Endothelial cell of umbilical vein (primary cell): ENCODE results near the gene NRK. TPM values are rescaled to one million over a fixed set of nuclear protein-coding genes. Genes with fewer than 3 reads are reported as not detected.

ENCODE experiments used
- BruUV-seq: library from RNA; stranded (reverse); fragments of 400-500 nt; replicated peaks from 2 replicates; lab custom pipeline; 2021; lab: Mats Ljungman, UMichigan
- CTCF ChIA-PET: fragments of 300-600, 350-600 bp; sonication (Branson Sonifier 250); formaldehyde crosslinking; loops from one replicate; lab custom pipeline; 2021; ENCODE audit warnings: antibody characterized with exemption, inconsistent platforms; lab: Charles Lee
- POLR2A ChIA-PET: fragments of 300-600, 350-600 bp; sonication (Branson Sonifier 250); formaldehyde crosslinking; loops from one replicate; lab custom pipeline; 2021; ENCODE audit warnings: antibody characterized with exemption, inconsistent platforms; lab: Charles Lee
- DNase-seq: peaks from one replicate; pipeline ENCODE4 v3.0.0-alpha.2; 2011; ENCODE audit warnings: low read depth, low spot score
- FAIRE-seq: peaks from 2 replicates; lab custom pipeline; 2011; peaks lifted over from hg19 to GRCh38; lab: Jason Lieb, UNC
- H2AFZ ChIP-seq: 2 replicates; pipeline ENCODE4 v1.6.0; 2012; ENCODE audit warnings: low read depth, low read length, control low read depth, inconsistent platforms
- H3K27ac ChIP-seq: 2 replicates; pipeline ENCODE4 v1.5.1; 2011; ENCODE audit warnings: low read depth, mild to moderate bottlenecking, control low read depth, low read length, moderate library complexity; ENCODE audit not compliant: insufficient read depth
- H3K27me3 ChIP-seq, 2 experiments: 2 replicates each; pipeline versions ENCODE4 v1.6.0 to v1.6.1; 2011; ENCODE audit warnings: low read length in 2 of 2, mixed read lengths in 1 of 2; ENCODE audit not compliant: control insufficient read depth in 2 of 2, insufficient read depth in 2 of 2
- H3K36me3 ChIP-seq, 2 experiments: 2 replicates in 1 of 2; 3 replicates in 1 of 2; pipeline ENCODE4 v1.5.1; 2011; ENCODE audit warnings: low read length in 2 of 2, mild to moderate bottlenecking in 1 of 2, moderate library complexity in 1 of 2; ENCODE audit not compliant: control insufficient read depth in 2 of 2, insufficient read depth in 2 of 2; ENCODE audit errors: extremely low read depth in 1 of 2
- H3K4me1 ChIP-seq: 3 replicates; pipeline ENCODE4 v1.5.1; 2011; ENCODE audit warnings: mild to moderate bottlenecking, low read length; ENCODE audit not compliant: control insufficient read depth, insufficient read depth; ENCODE audit errors: extremely low read depth
- H3K4me2 ChIP-seq: 2 replicates; pipeline ENCODE4 v1.6.1; 2011; ENCODE audit warnings: low read length, control low read depth, mixed read lengths; ENCODE audit not compliant: insufficient read depth
- H3K4me3 ChIP-seq, 3 experiments: fragments of 200-600 bp in 1 of 3; sonication (generic), shearing (Covaris generic) in 1 of 3; replicated peaks in 1 of 3; 2 replicates each; pipeline ENCODE4 v1.5.1; 2011 to 2016; ENCODE audit warnings: control low read depth in 3 of 3, low read length in 3 of 3, mild to moderate bottlenecking in 2 of 3, inconsistent platforms in 1 of 3, low read depth in 1 of 3, moderate library complexity in 1 of 3; ENCODE audit not compliant: insufficient read depth in 1 of 3
- H3K79me2 ChIP-seq: 2 replicates; pipeline ENCODE4 v1.6.0; 2012; ENCODE audit warnings: low read length, inconsistent platforms; ENCODE audit not compliant: control insufficient read depth, insufficient read depth
- H3K9ac ChIP-seq: replicated peaks from 2 replicates; pipeline ENCODE3; 2011; ENCODE audit warnings: low read length, control low read depth; ENCODE audit not compliant: insufficient read depth; ENCODE audit errors: extremely low read depth
- H3K9me1 ChIP-seq: replicated peaks from 3 replicates; pipeline ENCODE4 v1.6.0; 2011; ENCODE audit warnings: mild to moderate bottlenecking, low read length; ENCODE audit not compliant: control insufficient read depth, insufficient read depth; ENCODE audit errors: extremely low read depth
- H3K9me3 ChIP-seq: replicated peaks from 2 replicates; pipeline ENCODE4 v1.5.1; 2012; ENCODE audit warnings: low read length, inconsistent platforms; ENCODE audit not compliant: control insufficient read depth, insufficient read depth
- H4K20me1 ChIP-seq: replicated peaks from 2 replicates; pipeline ENCODE3; 2011; ENCODE audit warnings: mild to moderate bottlenecking, low read length; ENCODE audit not compliant: control insufficient read depth, insufficient read depth; ENCODE audit errors: extremely low read depth
- EZH2 ChIP-seq: IDR thresholded peaks from 2 replicates; pipeline ENCODE4 v1.6.1; 2012; ENCODE audit warnings: borderline replicate concordance, low read depth, mild to moderate bottlenecking, moderate library complexity, low read length, inconsistent platforms; ENCODE audit not compliant: severe bottlenecking
- GATA2 ChIP-seq: IDR thresholded peaks from 2 replicates; pipeline ENCODE4 v1.7.0; 2011; ENCODE audit warnings: low read depth, mild to moderate bottlenecking, moderate library complexity, mixed read lengths, low read length; ENCODE audit not compliant: insufficient read length, insufficient read depth
- JUN ChIP-seq: IDR thresholded peaks from 2 replicates; pipeline ENCODE4 v1.6.1; 2011; ENCODE audit warnings: borderline replicate concordance, low read depth; ENCODE audit not compliant: insufficient read length, insufficient read depth
- MYC ChIP-seq: IDR thresholded peaks from one replicate; pipeline ENCODE4 v1.6.1; 2011; ENCODE audit warnings: mild to moderate bottlenecking, low read depth, low read length
- POLR2A ChIP-seq: IDR thresholded peaks from 2 replicates; pipeline ENCODE4 v1.6.1; 2012; ENCODE audit warnings: low read depth, mild to moderate bottlenecking, control low read depth, low read length
- POLR2AphosphoS5 ChIP-seq: IDR thresholded peaks from 2 replicates; pipeline ENCODE4 v1.6.1; 2012; ENCODE audit warnings: low read depth, mild to moderate bottlenecking, control low read depth, low read length, moderate library complexity; ENCODE audit not compliant: insufficient read depth
- dilution Hi-C: fragments of 300-500 bp; cut with MboI; formaldehyde crosslinking; loops from one replicate; pipeline ENCODE4 v1.15.0; 2019; ENCODE audit warnings: low sequenced_read_pairs; ENCODE audit not compliant: extremely low pct_ligation_motif_present
- intact Hi-C: fragments of 100-400 bp; cut with micrococcal nuclease; formaldehyde crosslinking; loops from one replicate; pipeline ENCODE4 v1.10.0; 2022
- polyA plus RNA-seq, 4 experiments: library from polyadenylated mRNA; depleted of rRNA in 3 of 4; stranded (reverse) in 3 of 4; unstranded in 1 of 4; fragments of >200 nt; gene quantifications; 2 replicates each; pipeline versions ENCODE4 v1.2.1 to v1.2.3, GENCODE V29; 2011 to 2012; ENCODE audit warnings: missing spikeins in 1 of 4
- total RNA-seq: library from RNA; stranded (reverse); gene quantifications from 2 replicates; pipeline ENCODE4 v1.2.3, GENCODE V29; 2021
- TF ChIP-seq, protein P1 (sequence below), 2 donors: IDR thresholded peaks; 1 replicate in 1 of 2; 2 replicates in 1 of 2; pipeline ENCODE4 v1.5.1; 2011; ENCODE audit warnings: low read length in 2 of 2, mild to moderate bottlenecking in 2 of 2, moderate library complexity in 2 of 2, control low read depth in 1 of 2, inconsistent platforms in 1 of 2, low read depth in 1 of 2; ENCODE audit not compliant: insufficient read depth in 1 of 2; ENCODE audit errors: extremely low read depth in 1 of 2

NRK gene
- total and polyA plus RNA-seq, 2 donors (not counting 3 experiments of a cell fraction or from before 2014, with no cell fraction given): 1.3 to 3.1 TPM

DNA sequence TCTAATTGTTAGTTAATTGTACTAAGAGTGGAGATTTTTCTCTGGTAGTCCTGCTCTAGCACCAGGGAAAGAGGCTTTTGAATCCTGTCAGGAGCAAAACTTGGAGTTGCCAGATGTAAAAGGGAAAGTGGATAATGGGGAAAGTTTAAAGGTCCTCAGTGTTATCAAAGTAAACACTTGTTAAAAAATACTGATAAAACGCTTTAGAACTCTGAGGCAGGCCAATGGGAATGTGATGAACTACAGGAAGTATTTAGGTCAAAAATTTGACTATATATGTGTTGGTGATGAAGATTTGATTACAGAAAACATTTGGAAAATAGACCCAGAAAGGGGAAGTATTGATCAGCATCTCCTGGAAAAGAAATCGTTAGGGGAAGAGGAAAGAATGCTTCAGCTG, 183.3 kb downstream of the NRK start:
- H3K4me2 ChIP-seq: no peak overlapping the region
- no peaks in the 10 kb centered on the region for H3K9me1 ChIP-seq
- no peaks in the 10 kb centered on the region for H4K20me1 ChIP-seq
- no peak overlapping the region for H2AFZ ChIP-seq
- DNase-seq: no peak
- CTCF ChIA-PET: no interaction called here
- no peaks in the 10 kb centered on the region for H3K4me1 ChIP-seq
- no peak overlapping the region for H3K4me3 ChIP-seq
- POLR2A ChIA-PET: no interaction called here
- no TSS peak for BruUV-seq
- H3K27me3 ChIP-seq: no peaks in the 10 kb centered on the region
- no peaks in the 10 kb centered on the region for H3K79me2 ChIP-seq
- no peak overlapping the region for H3K9ac ChIP-seq
- no peaks in the 10 kb centered on the region for H3K9me3 ChIP-seq
- no peak for FAIRE-seq
- dilution Hi-C loops (no loop called here), intact Hi-C loops (no loop called here)
- no peaks in the 10 kb centered on the region for H3K36me3 ChIP-seq
- H3K27ac ChIP-seq: no peak overlapping the region
- TF ChIP-seq GATA2 (no peak), JUN (no peak), EZH2 (no peak), POLR2AphosphoS5 (no peak), POLR2A (no peak), MYC (no peak)
- TF ChIP-seq, protein P1, sequence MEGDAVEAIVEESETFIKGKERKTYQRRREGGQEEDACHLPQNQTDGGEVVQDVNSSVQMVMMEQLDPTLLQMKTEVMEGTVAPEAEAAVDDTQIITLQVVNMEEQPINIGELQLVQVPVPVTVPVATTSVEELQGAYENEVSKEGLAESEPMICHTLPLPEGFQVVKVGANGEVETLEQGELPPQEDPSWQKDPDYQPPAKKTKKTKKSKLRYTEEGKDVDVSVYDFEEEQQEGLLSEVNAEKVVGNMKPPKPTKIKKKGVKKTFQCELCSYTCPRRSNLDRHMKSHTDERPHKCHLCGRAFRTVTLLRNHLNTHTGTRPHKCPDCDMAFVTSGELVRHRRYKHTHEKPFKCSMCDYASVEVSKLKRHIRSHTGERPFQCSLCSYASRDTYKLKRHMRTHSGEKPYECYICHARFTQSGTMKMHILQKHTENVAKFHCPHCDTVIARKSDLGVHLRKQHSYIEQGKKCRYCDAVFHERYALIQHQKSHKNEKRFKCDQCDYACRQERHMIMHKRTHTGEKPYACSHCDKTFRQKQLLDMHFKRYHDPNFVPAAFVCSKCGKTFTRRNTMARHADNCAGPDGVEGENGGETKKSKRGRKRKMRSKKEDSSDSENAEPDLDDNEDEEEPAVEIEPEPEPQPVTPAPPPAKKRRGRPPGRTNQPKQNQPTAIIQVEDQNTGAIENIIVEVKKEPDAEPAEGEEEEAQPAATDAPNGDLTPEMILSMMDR (IDR thresholded peaks at IDR 0.05; ENCODE audit: extremely low read depth in 1 of 2, insufficient read depth in 1 of 2, low read depth in 1 of 2, low read length in 2 of 2): no peak
